HG03460 (cell line): Measurements from ENCODE around the gene EPHA6.

Source experiments
- ATAC-seq: cut with Tn5 transposase; IDR thresholded peaks from one replicate; pipeline ENCODE4 v1.9.1; 2021; ENCODE audit not compliant: unreplicated experiment

The EPHA6 gene

DNA sequence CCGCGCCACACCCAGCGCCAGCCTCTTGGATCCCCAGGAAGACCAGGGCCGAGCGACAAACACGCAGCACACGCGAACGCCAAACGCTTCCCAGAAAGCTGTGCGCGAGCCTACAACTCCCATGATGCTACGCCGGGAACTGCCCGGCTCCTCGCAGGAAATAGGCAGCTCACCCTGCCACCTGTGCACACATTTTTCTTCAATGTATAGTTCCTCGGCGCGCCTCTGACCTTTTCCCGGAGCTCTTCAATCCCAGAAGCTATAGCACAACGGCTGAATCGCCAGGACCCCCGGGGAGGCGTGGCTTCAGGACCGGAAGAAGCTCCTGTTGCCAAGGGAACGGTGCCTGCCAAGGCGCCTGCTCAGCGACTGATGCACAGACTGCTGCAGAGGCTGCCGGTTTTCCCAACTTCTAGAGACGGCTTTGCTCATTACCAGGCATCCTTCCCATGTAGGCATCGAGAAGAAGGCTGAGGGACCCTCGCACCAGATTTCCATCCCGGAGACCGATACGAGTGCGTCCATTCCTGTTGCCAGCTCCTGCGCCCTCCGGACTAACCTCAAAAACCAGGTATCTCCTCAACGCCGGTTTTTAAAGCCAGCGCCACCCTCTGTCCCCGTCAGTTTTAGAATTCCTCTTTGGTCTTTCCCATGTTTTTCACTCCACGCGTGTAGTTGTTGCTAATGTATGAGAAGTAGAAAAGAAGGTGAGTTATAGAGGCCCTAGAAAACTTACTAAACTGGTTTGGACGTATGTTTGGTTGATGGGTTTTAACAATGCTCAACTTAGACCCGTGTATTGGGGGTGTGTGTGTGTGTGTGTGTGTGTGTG is 950.2 kb downstream of the EPHA6 start, which contains the start of gene ARL6:
ARL6 (plus strand) TSS at position 352 of the 832 bp plus-strand sequence. CDS start 3,350 bp downstream, outside the sequence.
- peak; percentile 95 for ATAC-seq

DNA sequence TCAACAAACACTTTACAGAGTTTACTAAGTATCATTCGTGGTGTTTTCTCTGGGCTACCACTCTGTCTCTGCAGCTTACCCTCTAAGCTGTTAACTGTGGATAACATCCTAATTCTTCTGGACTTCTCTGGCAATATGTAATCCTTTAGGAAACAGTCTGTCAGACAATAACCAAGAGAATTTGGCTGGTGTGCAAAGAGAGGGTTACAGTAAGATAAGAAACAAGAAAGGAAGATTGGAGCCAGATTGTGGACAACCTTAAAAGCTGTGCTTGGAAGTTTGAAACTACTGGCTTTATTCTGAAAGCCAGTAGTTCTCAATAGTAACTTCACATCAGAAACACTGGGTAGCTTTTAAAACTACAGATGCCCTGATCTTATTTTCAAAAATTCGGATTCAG is 950.9 kb downstream of the EPHA6 start:
- ATAC-seq: no peak

DNA sequence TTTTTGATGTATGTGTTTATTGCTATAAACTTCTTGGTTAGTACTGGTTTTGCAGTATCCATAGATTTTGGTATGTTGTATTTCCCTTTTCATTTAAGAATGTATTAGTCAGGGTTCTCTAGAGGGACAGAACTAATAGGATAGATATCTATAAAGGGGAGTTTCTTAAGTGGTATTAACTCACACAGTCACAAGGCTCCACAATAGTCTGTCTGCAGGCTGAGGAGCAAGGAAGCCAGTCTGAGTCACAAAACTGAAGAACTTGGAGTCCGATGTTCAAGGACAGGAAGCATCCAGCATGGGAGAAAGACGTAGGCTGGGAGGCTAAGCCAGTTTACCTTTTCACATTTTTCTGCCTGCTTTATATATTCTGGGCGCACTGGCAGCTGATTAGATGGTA is 958.5 kb downstream of the EPHA6 start:
- ATAC-seq: no peak

DNA sequence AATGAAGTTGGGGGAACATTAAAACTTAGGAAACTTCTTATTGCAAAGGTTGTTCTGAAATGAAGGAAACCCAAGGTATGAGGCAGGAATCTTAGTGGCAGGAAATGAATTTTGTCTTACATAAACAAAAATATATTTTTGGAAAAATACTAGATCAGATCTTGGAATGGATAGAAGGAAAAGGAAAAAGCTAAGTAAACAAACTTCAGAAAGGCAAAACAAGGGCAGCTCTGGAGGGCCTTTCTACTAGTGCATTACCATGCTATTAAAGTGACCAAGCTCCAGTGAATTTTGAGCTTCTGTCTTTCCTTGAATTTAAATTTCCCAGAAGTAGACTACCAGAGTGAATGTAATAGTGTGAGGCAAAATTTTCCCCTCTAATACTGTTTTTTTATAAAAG is 963.8 kb downstream of the EPHA6 start:
- no peak for ATAC-seq

DNA sequence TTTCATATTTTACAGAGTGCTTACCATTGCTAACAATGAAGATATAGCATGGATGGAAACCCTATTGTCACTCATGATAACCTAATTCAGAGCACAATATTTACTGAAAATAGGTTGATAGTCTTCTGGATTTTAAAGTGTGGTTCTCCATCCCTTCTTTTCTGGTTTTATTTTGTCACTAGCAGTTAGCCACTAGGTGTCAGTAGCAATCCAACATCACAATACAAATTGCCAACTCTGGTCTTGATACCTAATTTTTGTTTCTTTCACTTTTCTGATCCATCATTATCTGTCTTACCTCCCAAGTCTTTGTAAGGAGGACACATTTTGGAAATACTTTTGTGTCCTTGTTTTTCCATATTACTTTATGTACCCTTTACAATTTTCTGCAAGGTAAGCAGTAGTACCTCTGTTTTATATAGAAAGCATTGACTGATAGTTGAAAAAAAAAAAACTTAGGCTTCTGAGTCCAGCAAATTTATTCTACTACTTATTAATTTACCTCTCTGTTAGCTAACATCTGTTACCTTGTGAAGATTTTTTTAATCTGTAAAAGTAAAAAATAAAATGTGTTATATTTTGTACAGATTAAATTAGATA is 979.1 kb downstream of the EPHA6 start:
- no peak for ATAC-seq

DNA sequence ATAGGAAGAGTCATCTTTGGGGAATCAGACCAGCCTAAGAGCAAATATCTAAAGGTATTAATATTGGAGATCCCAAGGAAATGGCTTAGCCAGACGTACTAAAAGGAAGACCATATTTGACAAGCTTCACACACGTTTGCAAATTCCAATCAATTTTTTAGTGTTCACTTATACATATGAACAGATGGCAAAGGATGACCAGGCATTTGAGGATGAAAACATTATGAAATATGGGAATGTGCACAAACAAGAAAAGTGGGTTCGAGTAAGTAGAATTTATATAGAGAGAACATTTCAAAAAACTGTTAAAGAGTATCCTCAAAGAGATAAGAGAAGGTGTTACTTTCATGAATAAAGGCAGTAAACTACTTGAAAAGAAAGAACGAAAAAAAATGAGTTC is 981.6 kb downstream of the EPHA6 start:
- ATAC-seq: no peak
